Esophagus muscularis mucosa (tissue), 4 donors: ENCODE results near the gene IQSEC3. TPM values are rescaled to one million over a fixed set of nuclear protein-coding genes. Genes with fewer than 3 reads are reported as not detected.

Experiments
- DNase-seq: peaks from one replicate; pipeline ENCODE4 v3.0.0-alpha.2; 2017; ENCODE audit errors: extremely low spot score
- H3K27ac ChIP-seq, 4 donors: fragments of 200-600 bp; sonication (generic); replicated peaks in 1 of 4; 1 replicate in 3 of 4; 2 replicates in 1 of 4; pipeline ENCODE4 v1.5.1; 2016 to 2019; ENCODE audit warnings: mild to moderate bottlenecking in 1 of 4
- H3K27me3 ChIP-seq, 4 donors: fragments of 200-600 bp; sonication (generic); one replicate each; pipeline versions ENCODE4 v1.5.1 to v1.6.0; 2016 to 2019
- H3K36me3 ChIP-seq, 4 donors: fragments of 200-600 bp; sonication (generic); one replicate each; pipeline ENCODE4 v1.5.1; 2016 to 2019
- H3K4me1 ChIP-seq, 4 donors: fragments of 200-600 bp; sonication (generic); one replicate each; pipeline ENCODE4 v1.5.1; 2016 to 2019
- H3K4me3 ChIP-seq, 4 donors: fragments of 200-600 bp; sonication (generic); 1 replicate in 2 of 4; 2 replicates in 2 of 4; pipeline ENCODE4 v1.5.1; 2016 to 2019; ENCODE audit warnings: mild to moderate bottlenecking in 4 of 4, moderate library complexity in 1 of 4
- H3K9me3 ChIP-seq, 4 donors: fragments of 200-600 bp; sonication (generic); 1 replicate in 3 of 4; 2 replicates in 1 of 4; pipeline ENCODE4 v1.5.1; 2016 to 2019
- CTCF ChIP-seq, 3 experiments: fragments of 200-600 bp in 2 of 3; fragments of 450-650 bp in 1 of 3; sonication (generic) in 2 of 3; IDR thresholded peaks; one replicate each; pipeline ENCODE4 v1.5.1; 2017 to 2019; ENCODE audit warnings: antibody characterized with exemption in 3 of 3, mild to moderate bottlenecking in 2 of 3, moderate library complexity in 1 of 3
- EP300 ChIP-seq: sonication (generic); formaldehyde crosslinking; IDR thresholded peaks from one replicate; pipeline ENCODE4 v1.6.1; 2017; ENCODE audit warnings: antibody characterized with exemption
- POLR2A ChIP-seq: fragments of 450-650 bp; IDR thresholded peaks from one replicate; pipeline ENCODE4 v1.6.1; 2017; ENCODE audit warnings: antibody characterized with exemption, moderate library complexity, mild to moderate bottlenecking, low read depth
- POLR2AphosphoS5 ChIP-seq, 2 donors: sonication (generic); formaldehyde crosslinking; IDR thresholded peaks; one replicate each; pipeline ENCODE4 v1.6.1; 2017; ENCODE audit warnings: antibody characterized with exemption in 2 of 2
- WGBS: methylation state at CpG from one replicate; pipeline ENCODE4 v1.1.5; 2018; 5-methylcytosine and 5-hydroxymethylcytosine counted together
- intact Hi-C: fragments of 100-400 bp; cut with DNase I; formaldehyde crosslinking; loops from one replicate; pipeline ENCODE4 v1.15.1; 2023
- total RNA-seq, 4 donors: library from RNA; depleted of rRNA; stranded (reverse); fragments of >200 nt; gene quantifications; one replicate each; pipeline versions ENCODE4 v1.1.0 to v1.2.1, GENCODE V29; 2016

IQSEC3 gene
- total RNA-seq, 4 donors from 2014 or later, result 0.26 to 2.3 (median 1.4) TPM

- intact Hi-C loops, result no loop called here
- H3K4me3 ChIP-seq, result no peak overlapping the region
- no peaks in the 10 kb centered on the region for H3K36me3 ChIP-seq
- peaks cover 0 to 75% (median 10%) of the 10 kb centered on the region in 4 donors for H3K27me3 ChIP-seq
- 83% methylated on average over 7 of the region's 7 CpGs for WGBS
- H3K9me3 ChIP-seq, result no peaks in the 10 kb centered on the region
- DNase-seq, result no peak
- TF ChIP-seq CTCF (IDR thresholded peaks at IDR 0.05) (no peak), POLR2A (no peak), POLR2AphosphoS5 (IDR thresholded peaks at IDR 0.05) (no peak), EP300 (no peak)
- no peaks in the 10 kb centered on the region for H3K4me1 ChIP-seq
- H3K27ac ChIP-seq, result no peak overlapping the region
Observed at GRCh38 chr12:102879-103168, 36.3 kb downstream of the IQSEC3 start.

DNA sequence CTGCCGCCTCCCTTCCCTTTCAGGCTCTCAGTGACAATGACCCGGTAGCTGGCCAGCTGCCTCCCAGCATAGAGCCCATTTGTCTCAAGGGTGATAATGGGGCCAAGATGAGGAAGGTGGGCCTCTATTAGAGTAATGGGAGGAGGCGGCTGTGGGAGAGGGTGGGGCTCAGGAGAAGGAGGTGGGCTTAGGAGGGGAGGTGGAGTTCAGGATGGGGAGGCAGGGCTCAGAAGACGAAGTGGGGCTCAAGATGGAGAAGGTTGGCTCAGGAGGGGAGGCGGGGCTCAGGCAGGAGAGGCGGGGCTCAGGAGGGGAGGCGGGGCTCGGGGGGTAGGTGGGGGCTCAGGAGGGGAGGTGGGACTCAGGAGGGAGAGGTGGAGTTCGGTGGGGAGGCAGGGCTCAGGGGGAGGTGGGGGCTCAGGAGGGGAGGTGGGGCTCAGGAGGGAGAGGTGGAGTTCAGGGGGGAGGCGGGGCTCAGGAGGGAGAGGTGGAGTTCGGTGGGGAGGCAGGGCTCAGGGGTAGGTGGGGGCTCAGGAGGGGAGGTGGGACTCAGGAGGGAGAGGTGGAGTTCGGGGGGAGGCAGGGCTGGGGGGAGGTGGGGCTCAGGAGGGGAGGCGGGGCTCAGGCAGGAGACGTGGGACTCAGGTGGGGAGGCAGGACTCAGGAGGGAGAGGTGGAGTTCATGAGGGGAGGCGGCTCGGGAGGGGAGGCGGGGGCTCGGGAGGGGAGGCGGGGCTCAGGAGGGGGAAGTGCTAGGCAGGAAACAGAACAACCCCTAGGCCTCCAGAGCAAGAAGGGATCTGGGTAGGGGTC lies 36.8 kb downstream of the IQSEC3 start:
- no peak overlapping the region for H3K27ac ChIP-seq
- intact Hi-C loops, result no loop called here
- no peaks in the 10 kb centered on the region for H3K9me3 ChIP-seq
- no peaks in the 10 kb centered on the region for H3K4me1 ChIP-seq
- no peak for DNase-seq
- no peak for TF ChIP-seq EP300
- TF ChIP-seq CTCF (IDR thresholded peaks at IDR 0.05), result no peak
- no peak for TF ChIP-seq POLR2AphosphoS5 (IDR thresholded peaks at IDR 0.05)
- no peak for TF ChIP-seq POLR2A
- peaks cover 0 to 70% (median 10%) of the 10 kb centered on the region in 4 donors for H3K27me3 ChIP-seq
- H3K4me3 ChIP-seq, result no peak overlapping the region
- H3K36me3 ChIP-seq, result no peaks in the 10 kb centered on the region
- whole genome bisulfite sequencing, result 73% methylated on average over 14 of the region's 19 CpGs

- intact Hi-C loops, result no loop called here
- Histone ChIP-seq H3K4me1 (no peaks in the 10 kb centered on the region), H3K9me3 (no peaks in the 10 kb centered on the region), H3K27ac (no peak overlapping the region), H3K36me3 (no peaks in the 10 kb centered on the region), H3K4me3 (no peak overlapping the region), H3K27me3 (peaks cover 0 to 64% (median 4%) of the 10 kb centered on the region in 4 donors)
- DNase-seq, result no peak
- TF ChIP-seq CTCF (IDR thresholded peaks at IDR 0.05) (no peak), POLR2AphosphoS5 (IDR thresholded peaks at IDR 0.05) (no peak), EP300 (no peak), POLR2A (no peak)
- WGBS, result 69% methylated on average over 24 of the region's 40 CpGs
Observed at GRCh38 chr12:104551-105081, 38.0 kb downstream of the IQSEC3 start.

DNA sequence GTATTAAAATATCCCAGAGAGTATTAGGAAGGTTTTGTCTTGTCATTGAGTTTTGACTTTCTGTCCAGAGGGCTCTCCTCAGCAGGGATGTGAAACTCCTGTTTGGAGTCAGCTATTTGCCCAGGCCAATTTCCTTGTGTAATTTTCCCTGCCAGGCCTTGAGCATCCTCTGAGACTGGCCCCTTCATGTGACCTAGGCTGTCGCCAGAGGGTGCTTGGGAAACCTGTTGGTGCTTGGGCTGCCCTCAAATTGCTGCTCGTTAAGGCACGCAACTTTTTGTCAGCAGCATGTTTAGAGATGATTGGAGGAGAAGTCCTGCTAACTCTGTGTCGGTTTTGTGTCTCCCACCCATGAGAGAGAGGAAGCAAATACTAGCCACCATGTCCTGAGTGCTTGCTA lies 39.1 kb downstream of the IQSEC3 start:
- DNase-seq, result no peak
- no peaks in the 10 kb centered on the region for H3K4me1 ChIP-seq
- H3K36me3 ChIP-seq, result no peaks in the 10 kb centered on the region
- WGBS, result 91% methylated on average over 4 of the region's 4 CpGs
- TF ChIP-seq POLR2AphosphoS5 (IDR thresholded peaks at IDR 0.05) (no peak), POLR2A (no peak), EP300 (no peak)
- no peak overlapping the region for H3K4me3 ChIP-seq
- no peak overlapping the region for H3K27ac ChIP-seq
- H3K27me3 ChIP-seq, result peaks cover 0 to 59% (median 4%) of the 10 kb centered on the region in 4 donors
- no peaks in the 10 kb centered on the region for H3K9me3 ChIP-seq
- intact Hi-C loops, result no loop called here

DNA sequence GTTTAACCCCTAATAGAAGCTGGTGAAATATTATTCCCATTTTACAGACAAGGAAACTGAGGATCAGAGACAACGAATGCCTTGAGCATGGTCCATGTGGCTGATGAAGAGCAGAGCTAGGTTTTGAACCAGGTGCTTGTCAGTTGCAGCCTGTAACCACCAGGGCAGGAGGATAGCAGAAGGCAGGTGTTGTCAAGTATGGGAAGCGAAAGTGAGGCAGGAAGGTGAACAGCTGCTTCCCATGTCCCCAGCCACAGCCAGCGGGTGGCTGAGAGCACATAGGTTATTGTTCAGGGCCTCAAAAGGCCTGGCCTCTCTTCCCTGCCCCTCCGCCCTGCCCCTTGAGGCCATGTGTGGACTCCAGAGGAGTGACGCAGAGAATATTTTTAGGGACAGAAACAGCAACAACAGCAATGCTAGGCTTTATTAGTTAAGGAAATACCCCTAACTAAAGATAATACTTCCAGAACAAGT lies 39.6 kb downstream of the IQSEC3 start:
- 79% methylated on average over 5 of the region's 5 CpGs for WGBS
- intact Hi-C loops, result no loop called here
- Histone ChIP-seq H3K36me3 (no peaks in the 10 kb centered on the region), H3K27me3 (peaks cover 0 to 56% (median 4%) of the 10 kb centered on the region in 4 donors), H3K4me1 (no peaks in the 10 kb centered on the region), H3K9me3 (no peaks in the 10 kb centered on the region), H3K4me3 (no peak overlapping the region), H3K27ac (no peak overlapping the region)
- no peak for DNase-seq
- TF ChIP-seq POLR2AphosphoS5 (IDR thresholded peaks at IDR 0.05), result peak in 1 of 2 donors; percentile 11
- no peak for TF ChIP-seq CTCF (IDR thresholded peaks at IDR 0.05)
